Measurements from ENCODE around the gene SWI5. TPM values are rescaled to one million over a fixed set of nuclear protein-coding genes. Genes with fewer than 3 reads are reported as not detected.

The SWI5 gene
- total and polyA plus RNA-seq, 9 of the 15 experiments (the other 6 are each of a cell fraction or from before 2014, with no cell fraction given) = 62.8 to 133 (median 95.9) TPM

DNA sequence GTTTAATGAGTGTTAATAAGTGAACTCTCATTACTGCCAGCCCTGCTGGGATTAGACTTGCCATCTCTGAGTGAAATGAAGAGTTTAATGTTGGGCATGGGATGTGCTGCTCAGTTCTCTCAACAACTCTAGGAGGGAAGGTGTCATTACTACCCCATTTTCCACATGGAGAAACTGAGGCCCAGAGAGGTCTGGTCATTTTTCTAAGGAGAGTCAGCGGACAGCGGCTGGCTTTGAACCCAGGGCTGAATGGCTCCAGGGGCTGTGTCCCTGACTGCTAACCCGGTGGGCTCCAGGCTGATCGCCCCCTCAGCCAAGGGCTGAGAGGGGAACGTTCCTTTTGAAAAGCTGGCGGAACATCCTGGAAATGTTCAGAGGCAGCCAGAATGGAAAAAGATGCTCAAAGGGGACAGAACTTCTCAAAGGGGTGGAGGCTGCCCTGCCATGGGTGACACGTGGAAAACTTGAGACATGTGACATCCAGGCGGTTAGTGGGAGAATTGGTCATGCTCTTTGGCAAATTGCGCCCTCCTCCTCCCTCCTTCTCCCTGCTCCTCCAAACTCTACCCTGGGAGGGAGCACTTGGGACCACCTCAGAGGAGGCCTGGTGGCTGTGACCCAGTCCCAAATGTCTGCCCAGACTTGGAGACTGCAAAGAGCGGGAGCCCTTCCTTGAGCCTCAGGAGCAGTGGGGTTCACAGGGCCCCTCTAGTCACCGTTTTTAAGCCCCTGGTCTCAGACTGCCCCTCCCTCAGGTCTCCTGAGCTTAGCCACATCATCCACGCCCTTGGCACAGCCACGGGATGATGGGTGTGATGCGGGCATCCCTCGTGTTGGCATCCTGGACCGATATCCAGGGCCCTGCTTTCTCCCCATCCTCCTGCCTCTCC, 44.2 kb upstream of the SWI5 start:
- peaks cover 33 to 49% of the 10 kb centered on the region in 2 experiments for H3K27me3 ChIP-seq (ENCODE audit: control insufficient read depth in 2 of 2, insufficient read depth in 2 of 2, low read length in 2 of 2)
- no peaks in the 10 kb centered on the region for H3K9me1 ChIP-seq (ENCODE audit: control insufficient read depth, insufficient read depth, low read length)
- peaks cover 0 to 18% of the 10 kb centered on the region in 2 experiments; a peak in 2 of 5 replicates for H3K4me1 ChIP-seq (replicated peaks in 1 of 2; ENCODE audit: control insufficient read depth in 2 of 2, insufficient read depth in 2 of 2, low read length in 2 of 2)
- no peak overlapping the region for H2AFZ ChIP-seq (ENCODE audit: low read depth, low read length)
- in situ Hi-C loops (cut with MboI) = no loop called here
- CTCF ChIA-PET (ENCODE audit: low intra/inter-chr PET ratio) = no interaction called here
- intact Hi-C loops (cut with micrococcal nuclease) = no loop called here
- no peaks in the 10 kb centered on the region for H4K20me1 ChIP-seq (replicated peaks; ENCODE audit: control insufficient read depth, insufficient read depth, low read length)
- no peak overlapping the region for H3K4me3 ChIP-seq
- DNase-seq (ENCODE audit: extremely low read depth in 1 of 4, low spot score in 3 of 4) = peak in 1 of 4 experiments; percentile 58
- WGBS (ENCODE audit: insufficient coverage, low coverage, missing lambda C conversion rate) = 19% methylated on average over 16 of the region's 16 CpGs
- H3K9ac ChIP-seq (ENCODE audit: insufficient read depth in 1 of 2, low read depth in 2 of 2, low read length in 2 of 2) = peak overlapping the region in 1 of 2 experiments; percentile 0; a peak in 1 of 4 replicates
- peak; percentile 27 for ATAC-seq
- H3K36me3 ChIP-seq (ENCODE audit: control insufficient read depth, insufficient read depth, low read length) = no peaks in the 10 kb centered on the region
- H3K27ac ChIP-seq (ENCODE audit: extremely low read depth, low read depth, low read length) = no peak overlapping the region
- H3K9me3 ChIP-seq (replicated peaks; ENCODE audit: control insufficient read depth, insufficient read depth, low read depth, low read length) = no peaks in the 10 kb centered on the region
- BruUV-seq (replicated peaks) = no TSS peak
- no peak overlapping the region for H3K4me2 ChIP-seq (ENCODE audit: insufficient read depth, low read length)
- POLR2A ChIA-PET = interaction anchor here (0.7 to 1.6 kb wide), 6 partner anchors 8 to 58 kb away, joined by 3 to 11 read pairs (median 6); no protein-coding TSS in a partner anchor
- no peak for FAIRE-seq
- H3K79me2 ChIP-seq (ENCODE audit: control insufficient read depth, insufficient read depth, low read length) = no peaks in the 10 kb centered on the region
- TF ChIP-seq ZNF184 (CRISPR knock-in tag; IDR thresholded peaks at IDR 0.05) = no peak
- TF ChIP-seq FOSL1 (tag; conservative IDR thresholded peaks at IDR 0.05) = peak; percentile 45; the same call in 1 of the 2 replicates
- peak; percentile 12; the same call in 1 of the 2 replicates for TF ChIP-seq ZNF436 (CRISPR knock-in tag; IDR thresholded peaks at IDR 0.05)
- TF ChIP-seq ZNF384 (IDR thresholded peaks at IDR 0.05; ENCODE audit: low read depth, low read length) = no peak
- TF ChIP-seq CHD4 (IDR thresholded peaks at IDR 0.05; ENCODE audit: insufficient read depth, insufficient replicate concordance, low read depth, low read length, poor library complexity, severe bottlenecking) = peak; percentile 63
- no peak for TF ChIP-seq CREM (IDR thresholded peaks at IDR 0.05; ENCODE audit: low read depth)
- peak; percentile 35; the same call in 1 of the 2 replicates for TF ChIP-seq RAD51 (IDR thresholded peaks at IDR 0.05; ENCODE audit: borderline replicate concordance, low read depth)
- 0 out of 2 replicates have a peak, but pooled peaks have one; percentile 19 for TF ChIP-seq CREB3L1 (IDR thresholded peaks at IDR 0.05; ENCODE audit: borderline replicate concordance, low read depth)
- 0 out of 4 replicates have a peak, but pooled peaks of 1 of the 2 experiments have one; percentile 18 for TF ChIP-seq MAZ (CRISPR knock-in tag; conservative IDR thresholded peaks at IDR 0.05 in 1 of 2, IDR thresholded peaks at IDR 0.05 in 1 of 2)
- peak; percentile 76; the same call in 1 of the 2 replicates for TF ChIP-seq ZNF263 (CRISPR knock-in tag; IDR thresholded peaks at IDR 0.05; ENCODE audit: borderline replicate concordance)
- TF ChIP-seq JUND (IDR thresholded peaks at IDR 0.05; ENCODE audit: borderline replicate concordance, low read depth, low read length) = no peak
- peak; percentile 29; the same call in 1 of the 3 replicates for TF ChIP-seq JUND (tag; IDR thresholded peaks at IDR 0.05; ENCODE audit: borderline replicate concordance, low read depth, low read length)
- TF ChIP-seq, protein P1, sequence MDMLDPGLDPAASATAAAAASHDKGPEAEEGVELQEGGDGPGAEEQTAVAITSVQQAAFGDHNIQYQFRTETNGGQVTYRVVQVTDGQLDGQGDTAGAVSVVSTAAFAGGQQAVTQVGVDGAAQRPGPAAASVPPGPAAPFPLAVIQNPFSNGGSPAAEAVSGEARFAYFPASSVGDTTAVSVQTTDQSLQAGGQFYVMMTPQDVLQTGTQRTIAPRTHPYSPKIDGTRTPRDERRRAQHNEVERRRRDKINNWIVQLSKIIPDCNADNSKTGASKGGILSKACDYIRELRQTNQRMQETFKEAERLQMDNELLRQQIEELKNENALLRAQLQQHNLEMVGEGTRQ (CRISPR knock-in tag; IDR thresholded peaks at IDR 0.05) = 0 out of 2 replicates have a peak, but pooled peaks have one; percentile 6
- 0 out of 2 replicates have a peak, but pooled peaks have one; percentile 56 for TF ChIP-seq KLF10 (CRISPR knock-in tag; IDR thresholded peaks at IDR 0.05)
- no peak for TF ChIP-seq BDP1 (IDR thresholded peaks at IDR 0.05; ENCODE audit: insufficient read depth, insufficient read length)
- 0 out of 4 replicates have a peak, but pooled peaks of 1 of the 2 experiments have one; percentile 59 for TF ChIP-seq TEAD1 (CRISPR knock-in tag; IDR thresholded peaks at IDR 0.05)
- TF ChIP-seq TOE1 (IDR thresholded peaks at IDR 0.05; ENCODE audit: borderline replicate concordance) = 0 out of 2 replicates have a peak, but pooled peaks have one; percentile 35
- TF ChIP-seq TOE1 (CRISPR knock-in tag; IDR thresholded peaks at IDR 0.05; ENCODE audit: borderline replicate concordance, low read depth) = no peak
